HEK293 (cell line): Measurements from ENCODE around the gene TOMM40L.

ENCODE experiments used
- CTCF ChIA-PET: fragments of 350-600 bp; formaldehyde crosslinking; extraction: SDS; loops from one replicate; lab custom pipeline; 2021; ENCODE audit warnings: antibody characterized with exemption; lab: Yijun Ruan, JAX
- POLR2A ChIA-PET: fragments of 300-600 bp; formaldehyde crosslinking; extraction: SDS; loops from one replicate; lab custom pipeline; 2020; ENCODE audit warnings: antibody characterized with exemption, inconsistent platforms; lab: Yijun Ruan, JAX
- H3K27ac ChIP-seq: fragments of 200-500 bp; sonication (Bioruptor generic); 2 replicates; pipeline ENCODE4 v1.5.1; 2014; ENCODE audit warnings: low read depth, low read length, control low read depth, inconsistent platforms; ENCODE audit errors: extremely low read depth
- H3K36me3 ChIP-seq, 2 experiments: fragments of 200-500 bp in 1 of 2; sonication (Bioruptor generic) in 1 of 2; 1 replicate in 1 of 2; 2 replicates in 1 of 2; pipeline ENCODE4 v1.5.1; 2014 to 2017; ENCODE audit warnings: inconsistent platforms in 2 of 2, low read length in 2 of 2; ENCODE audit not compliant: control insufficient read depth in 2 of 2, insufficient read depth in 1 of 2
- H3K4me1 ChIP-seq: fragments of 200-500 bp; sonication (Bioruptor generic); 2 replicates; pipeline ENCODE4 v1.5.1; 2014; ENCODE audit warnings: mild to moderate bottlenecking, low read length, inconsistent platforms; ENCODE audit not compliant: control insufficient read depth, insufficient read depth
- H3K4me3 ChIP-seq: 2 replicates; pipeline ENCODE4 v1.5.1; 2011; ENCODE audit warnings: low read depth, mild to moderate bottlenecking, control low read depth, low read length, moderate library complexity
- H3K9me3 ChIP-seq: fragments of 200-500 bp; sonication (Bioruptor generic); 2 replicates; pipeline ENCODE4 v1.5.1; 2014; ENCODE audit warnings: low read depth, low read length, inconsistent platforms; ENCODE audit not compliant: control insufficient read depth, insufficient read depth
- GLIS1 ChIP-seq: fragments of 450-650 bp; formaldehyde crosslinking; IDR thresholded peaks from 2 replicates; pipeline ENCODE4 v1.5.1; 2016; ENCODE audit warnings: missing biosample characterization, missing genetic modification characterization
- PRDM1 ChIP-seq: fragments of 450-650 bp; formaldehyde crosslinking; IDR thresholded peaks from 2 replicates; pipeline ENCODE4; 2016; ENCODE audit warnings: missing biosample characterization, missing genetic modification characterization
- ZNF10 ChIP-seq: fragments of 450-650 bp; formaldehyde crosslinking; IDR thresholded peaks from 2 replicates; pipeline ENCODE4 v1.5.1; 2017; ENCODE audit warnings: missing biosample characterization, missing genetic modification characterization
- ZNF112 ChIP-seq: fragments of 450-650 bp; formaldehyde crosslinking; IDR thresholded peaks from 2 replicates; pipeline ENCODE4 v1.5.0; 2017; ENCODE audit warnings: missing biosample characterization, missing genetic modification characterization
- ZNF132 ChIP-seq: fragments of 450-650 bp; formaldehyde crosslinking; IDR thresholded peaks from 2 replicates; pipeline ENCODE4 v1.5.1; 2017; ENCODE audit warnings: missing biosample characterization, missing genetic modification characterization, borderline replicate concordance
- ZNF24 ChIP-seq: fragments of 450-650 bp; formaldehyde crosslinking; IDR thresholded peaks from 2 replicates; pipeline ENCODE4 v1.5.1; 2016; ENCODE audit warnings: missing biosample characterization, missing genetic modification characterization
- ZNF350 ChIP-seq: fragments of 450-650 bp; formaldehyde crosslinking; IDR thresholded peaks from 2 replicates; pipeline ENCODE4 v1.5.0; 2017; ENCODE audit warnings: missing biosample characterization, mild to moderate bottlenecking, missing genetic modification characterization
- ZNF366 ChIP-seq: fragments of 450-650 bp; formaldehyde crosslinking; conservative IDR thresholded peaks from 2 replicates; pipeline ENCODE4 v1.5.1; 2016; ENCODE audit warnings: missing biosample characterization, missing genetic modification characterization
- ZNF585B ChIP-seq: fragments of 450-650 bp; formaldehyde crosslinking; IDR thresholded peaks from 2 replicates; pipeline ENCODE4 v1.5.1; 2016; ENCODE audit warnings: missing biosample characterization, missing genetic modification characterization
- ZNF658 ChIP-seq: fragments of 450-650 bp; formaldehyde crosslinking; IDR thresholded peaks from 2 replicates; pipeline ENCODE4; 2016; ENCODE audit warnings: missing biosample characterization, missing genetic modification characterization
- ZNF670 ChIP-seq: fragments of 450-650 bp; formaldehyde crosslinking; IDR thresholded peaks from 2 replicates; pipeline ENCODE4 v1.5.1; 2016; ENCODE audit warnings: missing biosample characterization, missing genetic modification characterization, low read depth
- TF ChIP-seq, protein P1 (sequence below): fragments of 450-650 bp; formaldehyde crosslinking; conservative IDR thresholded peaks from 2 replicates; pipeline ENCODE4 v1.5.1; 2016; ENCODE audit warnings: low read depth, missing biosample characterization, missing genetic modification characterization
- TF ChIP-seq, protein P2 (sequence below): fragments of 450-650 bp; formaldehyde crosslinking; IDR thresholded peaks from 2 replicates; pipeline ENCODE4 v1.5.1; 2017; ENCODE audit warnings: missing biosample characterization, missing genetic modification characterization
- TF ChIP-seq, protein P3 (sequence below): fragments of 450-650 bp; formaldehyde crosslinking; IDR thresholded peaks from 2 replicates; pipeline ENCODE4 v1.5.0; 2017; ENCODE audit warnings: missing biosample characterization, missing genetic modification characterization, borderline replicate concordance
- TF ChIP-seq, protein P4 (sequence below): fragments of 450-650 bp; formaldehyde crosslinking; IDR thresholded peaks from 2 replicates; pipeline ENCODE4 v1.5.1; 2016; ENCODE audit warnings: missing biosample characterization, missing genetic modification characterization
- TF ChIP-seq, protein P5 (sequence below): fragments of 450-650 bp; formaldehyde crosslinking; IDR thresholded peaks from 2 replicates; pipeline ENCODE4 v1.5.1; 2016; ENCODE audit warnings: missing biosample characterization, missing genetic modification characterization

Gene TOMM40L

DNA sequence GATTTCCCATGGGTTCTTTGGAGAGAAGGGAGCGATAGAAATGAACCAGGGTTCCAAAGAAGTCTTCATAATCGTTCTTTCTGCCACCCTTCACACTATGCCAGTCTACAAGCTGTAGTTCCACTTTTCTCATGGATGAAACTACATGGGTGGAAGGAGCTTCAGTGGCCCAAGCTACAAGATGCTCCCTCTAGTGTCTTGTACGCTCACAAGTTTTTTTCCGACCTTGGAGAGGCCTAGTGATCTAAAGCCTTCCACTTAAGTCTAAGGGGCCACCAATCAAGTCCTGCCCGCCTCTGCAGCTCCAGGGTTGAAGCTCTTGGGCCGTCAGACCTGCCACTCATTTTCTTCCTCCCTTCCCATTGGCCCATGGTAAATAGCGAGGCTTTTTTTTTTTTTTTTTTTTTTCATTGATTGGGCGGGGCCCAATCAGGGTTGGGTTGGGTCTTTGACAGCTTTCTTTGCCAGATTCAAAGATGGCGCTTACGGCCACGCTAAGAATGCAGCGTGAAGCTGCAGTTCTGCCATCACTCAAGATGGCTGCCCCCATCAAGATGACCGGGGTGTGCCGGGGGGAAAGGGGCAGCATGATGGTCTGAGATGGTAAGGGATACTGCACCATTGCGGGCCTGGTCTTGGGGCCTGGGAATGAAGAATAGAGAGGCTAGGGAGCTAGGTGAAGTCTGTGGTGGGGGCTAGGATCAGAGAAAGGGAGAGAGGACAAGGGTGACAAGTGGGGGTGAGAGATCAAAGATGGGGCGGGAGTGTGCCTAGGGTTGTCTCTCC, at the start of gene TOMM40L (continued):
- TF ChIP-seq, protein P1, sequence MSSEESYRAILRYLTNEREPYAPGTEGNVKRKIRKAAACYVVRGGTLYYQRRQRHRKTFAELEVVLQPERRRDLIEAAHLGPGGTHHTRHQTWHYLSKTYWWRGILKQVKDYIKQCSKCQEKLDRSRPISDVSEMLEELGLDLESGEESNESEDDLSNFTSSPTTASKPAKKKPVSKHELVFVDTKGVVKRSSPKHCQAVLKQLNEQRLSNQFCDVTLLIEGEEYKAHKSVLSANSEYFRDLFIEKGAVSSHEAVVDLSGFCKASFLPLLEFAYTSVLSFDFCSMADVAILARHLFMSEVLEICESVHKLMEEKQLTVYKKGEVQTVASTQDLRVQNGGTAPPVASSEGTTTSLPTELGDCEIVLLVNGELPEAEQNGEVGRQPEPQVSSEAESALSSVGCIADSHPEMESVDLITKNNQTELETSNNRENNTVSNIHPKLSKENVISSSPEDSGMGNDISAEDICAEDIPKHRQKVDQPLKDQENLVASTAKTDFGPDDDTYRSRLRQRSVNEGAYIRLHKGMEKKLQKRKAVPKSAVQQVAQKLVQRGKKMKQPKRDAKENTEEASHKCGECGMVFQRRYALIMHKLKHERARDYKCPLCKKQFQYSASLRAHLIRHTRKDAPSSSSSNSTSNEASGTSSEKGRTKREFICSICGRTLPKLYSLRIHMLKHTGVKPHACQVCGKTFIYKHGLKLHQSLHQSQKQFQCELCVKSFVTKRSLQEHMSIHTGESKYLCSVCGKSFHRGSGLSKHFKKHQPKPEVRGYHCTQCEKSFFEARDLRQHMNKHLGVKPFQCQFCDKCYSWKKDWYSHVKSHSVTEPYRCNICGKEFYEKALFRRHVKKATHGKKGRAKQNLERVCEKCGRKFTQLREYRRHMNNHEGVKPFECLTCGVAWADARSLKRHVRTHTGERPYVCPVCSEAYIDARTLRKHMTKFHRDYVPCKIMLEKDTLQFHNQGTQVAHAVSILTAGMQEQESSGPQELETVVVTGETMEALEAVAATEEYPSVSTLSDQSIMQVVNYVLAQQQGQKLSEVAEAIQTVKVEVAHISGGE: peak; percentile 43; the same call in 1 of the 2 replicates

DNA sequence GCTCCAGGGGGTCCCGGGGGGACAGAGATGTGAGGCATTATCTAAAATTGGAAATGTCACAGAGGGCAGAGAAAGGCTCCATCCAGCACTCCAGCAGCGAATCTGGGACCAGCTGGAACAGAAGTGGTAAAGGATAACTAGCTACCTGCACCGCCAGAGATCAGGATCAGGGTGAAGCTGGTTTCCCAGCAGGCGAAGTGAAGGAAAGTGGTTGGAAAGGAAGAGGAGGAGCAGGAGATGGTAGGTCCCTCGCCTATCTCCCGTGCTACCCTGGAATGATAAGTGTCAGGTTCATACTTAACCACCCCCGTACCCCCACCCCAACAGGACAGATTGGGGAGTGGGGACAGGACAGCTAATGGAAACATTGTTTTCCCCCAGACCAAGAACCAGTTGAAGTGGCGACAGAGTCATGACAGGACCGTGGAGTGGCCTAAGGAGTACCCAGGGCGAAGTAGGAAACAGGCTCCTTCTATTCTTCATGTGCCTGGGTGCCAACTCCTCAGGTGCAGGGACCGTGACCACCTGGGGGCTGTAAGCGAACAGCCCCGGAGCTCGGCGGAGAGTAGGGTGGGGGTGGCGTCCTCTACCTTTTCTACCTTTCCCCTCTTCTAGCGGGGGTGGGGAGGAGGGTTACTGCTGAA, 49.3 kb upstream of the TOMM40L start:
- no peaks in the 10 kb centered on the region for H3K9me3 ChIP-seq
- POLR2A ChIA-PET: interaction anchor here (0.9 to 3.3 kb wide), 7 partner anchors 10 to 131 kb away, joined by 3 to 39 read pairs (median 5); partner anchors contain the start of genes NDUFS2, PPOX, TOMM40L and USF1
- peak; percentile 85 for TF ChIP-seq ZNF10 (tag by site-specific recombination)
- TF ChIP-seq ZNF24 (tag by site-specific recombination): no peak
- peak; percentile 90 for TF ChIP-seq PRDM1
- peak; percentile 48 for TF ChIP-seq ZNF366 (tag by site-specific recombination)
- TF ChIP-seq, protein P2, sequence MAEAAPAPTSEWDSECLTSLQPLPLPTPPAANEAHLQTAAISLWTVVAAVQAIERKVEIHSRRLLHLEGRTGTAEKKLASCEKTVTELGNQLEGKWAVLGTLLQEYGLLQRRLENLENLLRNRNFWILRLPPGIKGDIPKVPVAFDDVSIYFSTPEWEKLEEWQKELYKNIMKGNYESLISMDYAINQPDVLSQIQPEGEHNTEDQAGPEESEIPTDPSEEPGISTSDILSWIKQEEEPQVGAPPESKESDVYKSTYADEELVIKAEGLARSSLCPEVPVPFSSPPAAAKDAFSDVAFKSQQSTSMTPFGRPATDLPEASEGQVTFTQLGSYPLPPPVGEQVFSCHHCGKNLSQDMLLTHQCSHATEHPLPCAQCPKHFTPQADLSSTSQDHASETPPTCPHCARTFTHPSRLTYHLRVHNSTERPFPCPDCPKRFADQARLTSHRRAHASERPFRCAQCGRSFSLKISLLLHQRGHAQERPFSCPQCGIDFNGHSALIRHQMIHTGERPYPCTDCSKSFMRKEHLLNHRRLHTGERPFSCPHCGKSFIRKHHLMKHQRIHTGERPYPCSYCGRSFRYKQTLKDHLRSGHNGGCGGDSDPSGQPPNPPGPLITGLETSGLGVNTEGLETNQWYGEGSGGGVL (tag by site-specific recombination): 0 out of 2 replicates have a peak, but pooled peaks have one; percentile 67
- TF ChIP-seq, all 188 proteins: peak for 4
- Histone ChIP-seq H3K4me1 (no peaks in the 10 kb centered on the region), H3K36me3 (peaks cover 13 to 45% of the 10 kb centered on the region in 2 experiments; a peak in 2 of 3 replicates), H3K27ac (no peak overlapping the region; the same call in 1 of the 2 replicates), H3K4me3 (peak overlapping the region; percentile 88)
- CTCF ChIA-PET: interaction anchor here (0.7 to 2.9 kb wide), 5 partner anchors 10 to 205 kb away, joined by 3 to 23 read pairs (median 4); partner anchors contain the start of gene PPOX

DNA sequence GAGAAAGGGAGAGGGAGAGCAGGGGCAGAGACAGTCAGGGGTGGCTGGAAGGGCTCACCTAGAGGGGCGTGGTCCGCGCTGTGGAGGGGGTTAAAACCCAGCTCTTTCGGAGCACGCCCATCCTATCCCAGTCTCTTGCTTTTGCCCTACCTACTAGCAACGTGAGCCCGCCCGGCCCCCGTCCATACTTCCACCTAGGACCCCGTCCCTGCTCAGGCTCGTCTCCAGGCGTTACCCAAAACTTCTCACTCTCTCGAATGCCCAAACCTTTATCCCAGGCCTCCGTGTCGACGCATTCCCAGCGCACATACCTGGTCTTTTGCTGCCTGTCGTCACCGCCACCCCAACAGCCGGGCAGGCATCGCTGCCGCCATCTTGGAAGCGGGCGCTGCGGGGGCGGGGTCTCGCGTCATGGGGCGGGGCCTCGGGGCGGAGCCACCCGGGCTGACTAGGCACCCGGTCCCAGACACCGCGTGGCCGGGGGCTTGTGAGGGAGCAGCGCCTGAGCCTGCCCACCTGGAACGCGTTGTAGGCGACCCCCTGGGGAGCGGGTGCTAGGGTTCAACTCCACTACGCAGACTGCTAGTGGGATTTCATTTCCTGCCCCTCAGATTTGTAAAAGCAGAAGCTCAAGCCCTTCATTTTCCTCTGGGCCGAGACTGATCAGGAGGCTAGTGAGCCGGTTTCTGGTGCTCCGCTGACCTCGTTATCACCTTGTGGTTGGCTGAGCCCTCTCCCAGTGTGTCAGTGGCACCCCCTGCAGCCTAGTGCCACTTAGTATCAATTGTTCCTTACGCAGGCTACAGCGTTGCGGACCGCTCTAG, 48.5 kb upstream of the TOMM40L start, which contains the start of gene B4GALT3:
B4GALT3 (minus strand) TSS at position 396 of the 824 bp plus-strand sequence. CDS start 1,447 bp downstream, outside the sequence.
- ChIA-PET POLR2A (interaction anchor here (0.9 to 3.3 kb wide), 7 partner anchors 11 to 132 kb away, joined by 3 to 39 read pairs (median 5); partner anchors contain the start of genes NDUFS2, PPOX, TOMM40L and USF1), CTCF (interaction anchor here (0.7 to 2.9 kb wide), 6 partner anchors 10 to 204 kb away, joined by 3 to 23 read pairs (median 4); partner anchors contain the start of gene PPOX)
- Histone ChIP-seq H3K27ac (no peak within 1 kb of the TSS; the same call in 1 of the 2 replicates), H3K9me3 (no peaks in the 10 kb centered on the region), H3K36me3 (peaks cover 12 to 38% of the 10 kb centered on the region in 2 experiments; a peak in 2 of 3 replicates), H3K4me3 (peak within 1 kb of the TSS; percentile 88), H3K4me1 (no peaks in the 10 kb centered on the region)
- TF ChIP-seq, protein P3, sequence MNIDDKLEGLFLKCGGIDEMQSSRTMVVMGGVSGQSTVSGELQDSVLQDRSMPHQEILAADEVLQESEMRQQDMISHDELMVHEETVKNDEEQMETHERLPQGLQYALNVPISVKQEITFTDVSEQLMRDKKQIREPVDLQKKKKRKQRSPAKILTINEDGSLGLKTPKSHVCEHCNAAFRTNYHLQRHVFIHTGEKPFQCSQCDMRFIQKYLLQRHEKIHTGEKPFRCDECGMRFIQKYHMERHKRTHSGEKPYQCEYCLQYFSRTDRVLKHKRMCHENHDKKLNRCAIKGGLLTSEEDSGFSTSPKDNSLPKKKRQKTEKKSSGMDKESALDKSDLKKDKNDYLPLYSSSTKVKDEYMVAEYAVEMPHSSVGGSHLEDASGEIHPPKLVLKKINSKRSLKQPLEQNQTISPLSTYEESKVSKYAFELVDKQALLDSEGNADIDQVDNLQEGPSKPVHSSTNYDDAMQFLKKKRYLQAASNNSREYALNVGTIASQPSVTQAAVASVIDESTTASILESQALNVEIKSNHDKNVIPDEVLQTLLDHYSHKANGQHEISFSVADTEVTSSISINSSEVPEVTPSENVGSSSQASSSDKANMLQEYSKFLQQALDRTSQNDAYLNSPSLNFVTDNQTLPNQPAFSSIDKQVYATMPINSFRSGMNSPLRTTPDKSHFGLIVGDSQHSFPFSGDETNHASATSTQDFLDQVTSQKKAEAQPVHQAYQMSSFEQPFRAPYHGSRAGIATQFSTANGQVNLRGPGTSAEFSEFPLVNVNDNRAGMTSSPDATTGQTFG (tag by site-specific recombination): no peak
- TF ChIP-seq ZNF112 (tag by site-specific recombination): no peak
- TF ChIP-seq GLIS1 (tag by site-specific recombination): peak; percentile 98
- no peak for TF ChIP-seq ZNF132 (tag by site-specific recombination)
- no peak for TF ChIP-seq ZNF658 (tag by site-specific recombination)
- no peak for TF ChIP-seq ZNF670
- TF ChIP-seq, protein P4, sequence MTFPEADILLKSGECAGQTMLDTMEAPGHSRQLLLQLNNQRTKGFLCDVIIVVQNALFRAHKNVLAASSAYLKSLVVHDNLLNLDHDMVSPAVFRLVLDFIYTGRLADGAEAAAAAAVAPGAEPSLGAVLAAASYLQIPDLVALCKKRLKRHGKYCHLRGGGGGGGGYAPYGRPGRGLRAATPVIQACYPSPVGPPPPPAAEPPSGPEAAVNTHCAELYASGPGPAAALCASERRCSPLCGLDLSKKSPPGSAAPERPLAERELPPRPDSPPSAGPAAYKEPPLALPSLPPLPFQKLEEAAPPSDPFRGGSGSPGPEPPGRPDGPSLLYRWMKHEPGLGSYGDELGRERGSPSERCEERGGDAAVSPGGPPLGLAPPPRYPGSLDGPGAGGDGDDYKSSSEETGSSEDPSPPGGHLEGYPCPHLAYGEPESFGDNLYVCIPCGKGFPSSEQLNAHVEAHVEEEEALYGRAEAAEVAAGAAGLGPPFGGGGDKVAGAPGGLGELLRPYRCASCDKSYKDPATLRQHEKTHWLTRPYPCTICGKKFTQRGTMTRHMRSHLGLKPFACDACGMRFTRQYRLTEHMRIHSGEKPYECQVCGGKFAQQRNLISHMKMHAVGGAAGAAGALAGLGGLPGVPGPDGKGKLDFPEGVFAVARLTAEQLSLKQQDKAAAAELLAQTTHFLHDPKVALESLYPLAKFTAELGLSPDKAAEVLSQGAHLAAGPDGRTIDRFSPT (tag by site-specific recombination): 0 out of 2 replicates have a peak, but pooled peaks have one; percentile 48
- TF ChIP-seq ZNF585B: no peak
- no peak for TF ChIP-seq ZNF350 (tag by site-specific recombination)
- TF ChIP-seq, protein P5, sequence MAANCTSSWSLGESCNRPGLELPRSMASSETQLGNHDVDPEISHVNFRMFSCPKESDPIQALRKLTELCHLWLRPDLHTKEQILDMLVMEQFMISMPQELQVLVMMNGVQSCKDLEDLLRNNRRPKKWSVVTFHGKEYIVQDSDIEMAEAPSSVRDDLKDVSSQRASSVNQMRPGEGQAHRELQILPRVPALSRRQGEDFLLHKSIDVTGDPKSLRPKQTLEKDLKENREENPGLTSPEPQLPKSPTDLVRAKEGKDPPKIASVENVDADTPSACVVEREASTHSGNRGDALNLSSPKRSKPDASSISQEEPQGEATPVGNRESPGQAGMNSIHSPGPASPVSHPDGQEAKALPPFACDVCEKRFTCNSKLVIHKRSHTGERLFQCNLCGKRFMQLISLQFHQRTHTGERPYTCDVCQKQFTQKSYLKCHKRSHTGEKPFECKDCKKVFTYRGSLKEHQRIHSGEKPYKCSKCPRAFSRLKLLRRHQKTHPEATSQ: no peak
